Mucosa of rectum (tissue), 2 donors: ENCODE measurements around the gene C1orf226.

Source experiments
- H3K27ac ChIP-seq, 2 donors: one replicate each; pipeline ENCODE4 v1.7.0; 2013; ENCODE audit warnings: inconsistent platforms in 2 of 2, low read depth in 2 of 2, low read length in 2 of 2
- H3K27me3 ChIP-seq, 2 donors: one replicate each; pipeline ENCODE4 v1.7.0; 2013; ENCODE audit warnings: low read length in 2 of 2; ENCODE audit not compliant: control insufficient read depth in 2 of 2, insufficient read depth in 2 of 2
- H3K36me3 ChIP-seq, 2 donors: one replicate each; pipeline ENCODE4 v1.7.0; 2013; ENCODE audit warnings: low read length in 2 of 2; ENCODE audit not compliant: control insufficient read depth in 2 of 2, insufficient read depth in 2 of 2
- H3K4me1 ChIP-seq, 2 donors: one replicate each; pipeline ENCODE4 v1.7.0; 2013; ENCODE audit warnings: low read length in 2 of 2, mild to moderate bottlenecking in 1 of 2; ENCODE audit not compliant: control insufficient read depth in 2 of 2, insufficient read depth in 2 of 2
- H3K4me3 ChIP-seq, 2 donors: one replicate each; pipeline ENCODE4 v1.7.0; 2013; ENCODE audit warnings: low read length in 2 of 2
- H3K9ac ChIP-seq, 2 donors: one replicate each; pipeline ENCODE4 v1.7.0; 2013; ENCODE audit warnings: low read length in 2 of 2, low read depth in 1 of 2, mild to moderate bottlenecking in 1 of 2
- H3K9me3 ChIP-seq, 2 donors: one replicate each; pipeline ENCODE4 v1.7.0; 2013; ENCODE audit warnings: low read length in 2 of 2; ENCODE audit not compliant: control insufficient read depth in 2 of 2
- donor health status: healthy.
- donor health status: Normal muscosa, but diverticular disease.

C1orf226 gene

DNA sequence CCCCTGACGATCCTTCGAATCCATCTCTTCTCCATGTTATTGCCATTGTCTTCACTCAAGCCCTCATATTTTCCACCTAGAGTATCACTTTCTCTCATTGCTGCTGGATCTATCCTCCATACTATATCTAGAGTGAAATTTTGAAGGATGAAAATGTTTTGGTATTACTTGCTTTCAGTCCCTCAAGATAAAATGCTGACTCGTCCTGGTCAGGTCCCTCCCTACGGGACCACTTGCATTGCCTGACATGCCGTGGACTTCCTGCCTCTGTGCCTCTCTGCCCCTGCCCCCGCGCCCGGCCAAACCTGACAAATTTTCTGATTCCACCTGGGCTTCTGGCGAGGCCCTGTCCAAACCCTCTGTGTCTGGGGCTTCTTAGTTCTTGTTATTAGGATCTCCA, 28.4 kb upstream of the C1orf226 start:
- peaks cover 13 to 16% of the 10 kb centered on the region in 2 donors for H3K4me1 ChIP-seq
- peaks cover 0 to 7% of the 10 kb centered on the region in 2 donors for H3K36me3 ChIP-seq
- H3K27ac ChIP-seq = no peak overlapping the region
- H3K4me3 ChIP-seq = no peak overlapping the region
- H3K9me3 ChIP-seq = no peaks in the 10 kb centered on the region
- H3K9ac ChIP-seq = no peak overlapping the region
- no peaks in the 10 kb centered on the region for H3K27me3 ChIP-seq

- no peaks in the 10 kb centered on the region for H3K9me3 ChIP-seq
- no peak overlapping the region for H3K27ac ChIP-seq
- H3K4me3 ChIP-seq = no peak overlapping the region
- peaks cover 0 to 7% of the 10 kb centered on the region in 2 donors for H3K36me3 ChIP-seq
- no peak overlapping the region for H3K9ac ChIP-seq
- H3K27me3 ChIP-seq = no peaks in the 10 kb centered on the region
- peaks cover 13 to 17% of the 10 kb centered on the region in 2 donors for H3K4me1 ChIP-seq
Measured at GRCh38 chr1:162353702-162354101, 27.8 kb upstream of the C1orf226 start.

DNA sequence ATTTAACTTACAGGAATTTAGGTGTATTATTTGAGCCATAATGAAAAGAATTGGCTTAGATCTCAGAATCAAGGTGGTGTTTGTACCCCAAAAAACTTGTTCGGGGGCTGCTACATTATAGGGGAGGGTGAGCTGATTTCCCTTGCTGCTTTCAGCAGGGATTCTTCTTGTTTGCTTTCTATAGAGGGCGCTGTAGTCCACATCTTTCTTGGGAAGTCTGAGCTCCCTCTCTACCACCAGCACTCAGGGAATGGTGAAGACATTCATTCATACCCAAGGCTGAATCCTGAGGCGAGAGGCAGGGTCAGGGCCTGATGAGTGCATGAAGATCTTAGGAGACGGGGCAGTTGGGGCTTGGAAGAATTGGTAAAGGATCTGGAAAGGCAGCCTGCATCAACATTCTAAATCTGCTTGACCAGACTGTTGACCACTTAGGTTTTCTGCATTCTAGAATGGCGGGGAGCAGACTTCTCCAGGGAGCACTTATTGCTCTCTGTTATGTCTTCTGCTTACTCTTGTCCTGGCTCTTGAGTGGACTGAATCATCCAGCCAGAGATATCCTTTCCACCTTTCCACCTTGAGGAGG, 23.8 kb upstream of the C1orf226 start:
- Histone ChIP-seq H3K27ac (no peak overlapping the region), H3K4me1 (peaks cover 9 to 17% of the 10 kb centered on the region in 2 donors), H3K27me3 (no peaks in the 10 kb centered on the region), H3K4me3 (no peak overlapping the region), H3K36me3 (peaks cover 0 to 7% of the 10 kb centered on the region in 2 donors), H3K9ac (no peak overlapping the region), H3K9me3 (no peaks in the 10 kb centered on the region)

DNA sequence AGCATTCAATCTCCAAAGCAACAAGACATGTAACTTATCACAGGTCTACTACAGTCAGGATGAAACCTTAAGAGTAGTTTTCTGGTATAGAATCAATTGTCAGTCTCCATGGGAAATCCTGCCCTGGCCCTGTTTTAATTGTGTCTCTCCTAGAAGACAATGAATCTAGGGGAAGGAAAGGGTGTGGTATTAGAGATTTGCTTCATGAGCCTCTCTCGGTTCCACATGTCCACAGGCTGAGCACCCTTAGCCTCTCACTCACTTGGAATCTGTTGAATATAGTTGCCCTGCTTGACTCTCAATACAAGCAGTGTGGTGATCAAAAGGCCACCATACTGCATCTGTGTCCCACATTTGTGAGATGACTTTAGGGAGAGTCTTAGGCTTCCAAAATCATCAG, 22.6 kb upstream of the C1orf226 start:
- H3K9me3 ChIP-seq = no peaks in the 10 kb centered on the region
- H3K27ac ChIP-seq = peak overlapping the region in 1 of 2 donors; percentile 68
- no peak overlapping the region for H3K4me3 ChIP-seq
- no peaks in the 10 kb centered on the region for H3K27me3 ChIP-seq
- no peak overlapping the region for H3K9ac ChIP-seq
- H3K36me3 ChIP-seq = peaks cover 0 to 7% of the 10 kb centered on the region in 2 donors
- H3K4me1 ChIP-seq = peaks cover 7 to 23% of the 10 kb centered on the region in 2 donors

DNA sequence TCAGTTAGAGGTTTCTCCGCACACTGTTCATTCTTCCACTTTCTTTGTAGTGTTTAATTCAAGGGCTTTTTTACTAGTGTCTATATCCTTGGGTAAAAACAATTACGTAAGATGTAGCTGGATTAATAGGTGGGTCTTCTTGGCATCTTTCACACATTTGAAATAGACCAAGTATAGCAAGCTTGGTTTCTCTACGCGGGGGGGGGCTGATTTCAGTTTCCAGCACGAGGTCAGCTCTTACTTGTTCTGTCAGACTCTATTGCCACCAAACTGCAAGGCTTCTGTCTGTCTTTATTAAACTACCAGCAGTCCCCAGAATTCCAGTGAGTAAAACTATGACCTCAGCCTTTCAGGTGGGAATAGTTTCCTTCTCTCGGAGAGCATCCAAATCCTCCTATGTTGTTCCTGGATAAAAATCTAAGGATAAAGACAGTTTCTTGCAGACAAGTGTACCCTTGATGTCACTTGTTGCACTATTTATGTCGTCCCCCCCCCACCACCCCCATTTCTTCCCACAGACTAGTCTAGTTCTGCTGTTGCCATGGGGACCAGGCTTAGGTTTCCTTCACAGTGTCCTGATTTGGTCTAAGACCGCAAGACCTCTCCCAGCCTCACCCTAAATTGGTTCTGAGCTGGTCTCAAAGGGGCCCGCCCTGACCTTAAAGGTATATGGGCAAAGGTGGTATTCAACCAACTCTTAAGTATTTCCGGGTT, 21.8 kb upstream of the C1orf226 start:
- peak overlapping the region; percentile 62 to 68 for H3K27ac ChIP-seq
- H3K36me3 ChIP-seq = peaks cover 0 to 7% of the 10 kb centered on the region in 2 donors
- peak overlapping the region in 1 of 2 donors; percentile 39 for H3K9ac ChIP-seq
- H3K27me3 ChIP-seq = no peaks in the 10 kb centered on the region
- no peaks in the 10 kb centered on the region for H3K9me3 ChIP-seq
- peaks cover 7 to 23% of the 10 kb centered on the region in 2 donors for H3K4me1 ChIP-seq
- no peak overlapping the region for H3K4me3 ChIP-seq

DNA sequence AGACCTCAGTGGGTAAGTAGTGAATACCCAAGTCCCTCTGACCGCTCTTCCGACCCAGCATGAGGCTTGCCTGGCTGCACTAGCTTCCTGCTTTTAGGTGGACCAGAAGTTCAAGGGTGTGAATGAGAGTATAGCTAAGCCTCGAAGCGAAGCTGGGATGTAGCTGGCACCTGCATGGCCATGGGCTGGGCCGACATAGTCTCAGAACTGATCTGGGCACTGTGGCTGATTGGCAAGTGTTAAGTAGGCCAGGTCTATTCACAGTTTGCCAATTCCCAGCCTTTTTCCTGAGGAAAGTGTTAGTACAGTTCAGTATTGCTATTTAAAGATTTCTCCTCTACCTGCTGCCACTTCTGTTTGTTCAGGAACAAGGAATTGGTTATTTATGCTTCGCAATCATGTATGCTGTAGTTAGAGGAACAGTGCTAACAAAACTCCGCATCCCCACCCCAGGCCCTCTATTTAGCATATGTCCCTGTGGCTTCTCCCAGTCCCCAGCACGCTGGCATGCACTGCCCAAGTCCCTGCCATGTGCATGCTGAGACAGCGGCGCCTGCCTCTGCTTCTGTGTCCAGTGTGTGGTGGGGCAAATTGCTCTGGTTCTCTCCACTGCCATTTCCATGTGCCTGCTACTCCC, 21.2 kb upstream of the C1orf226 start:
- no peaks in the 10 kb centered on the region for H3K9me3 ChIP-seq
- H3K27me3 ChIP-seq = no peaks in the 10 kb centered on the region
- H3K4me1 ChIP-seq = peaks cover 7 to 23% of the 10 kb centered on the region in 2 donors
- H3K36me3 ChIP-seq = peaks cover 0 to 3% of the 10 kb centered on the region in 2 donors
- H3K27ac ChIP-seq = peak overlapping the region; percentile 62 to 68
- H3K9ac ChIP-seq = peak overlapping the region; percentile 10 to 39
- H3K4me3 ChIP-seq = no peak overlapping the region

GRCh38 chr1:162360874-162361260, 20.7 kb upstream of the C1orf226 start:
- H3K27me3 ChIP-seq = no peaks in the 10 kb centered on the region
- H3K27ac ChIP-seq = peak overlapping the region; percentile 13 to 68
- no peaks in the 10 kb centered on the region for H3K36me3 ChIP-seq
- H3K4me1 ChIP-seq = peaks cover 7 to 23% of the 10 kb centered on the region in 2 donors
- H3K9me3 ChIP-seq = no peaks in the 10 kb centered on the region
- no peak overlapping the region for H3K4me3 ChIP-seq
- H3K9ac ChIP-seq = peak overlapping the region in 1 of 2 donors; percentile 39

- no peak overlapping the region for H3K9ac ChIP-seq
- no peaks in the 10 kb centered on the region for H3K36me3 ChIP-seq
- H3K4me3 ChIP-seq = no peak overlapping the region
- peak overlapping the region in 1 of 2 donors; percentile 43 for H3K27ac ChIP-seq
- peaks cover 7 to 23% of the 10 kb centered on the region in 2 donors for H3K4me1 ChIP-seq
- H3K9me3 ChIP-seq = no peaks in the 10 kb centered on the region
- no peaks in the 10 kb centered on the region for H3K27me3 ChIP-seq
Measured at GRCh38 chr1:162361349-162361748, 20.2 kb upstream of the C1orf226 start.

DNA sequence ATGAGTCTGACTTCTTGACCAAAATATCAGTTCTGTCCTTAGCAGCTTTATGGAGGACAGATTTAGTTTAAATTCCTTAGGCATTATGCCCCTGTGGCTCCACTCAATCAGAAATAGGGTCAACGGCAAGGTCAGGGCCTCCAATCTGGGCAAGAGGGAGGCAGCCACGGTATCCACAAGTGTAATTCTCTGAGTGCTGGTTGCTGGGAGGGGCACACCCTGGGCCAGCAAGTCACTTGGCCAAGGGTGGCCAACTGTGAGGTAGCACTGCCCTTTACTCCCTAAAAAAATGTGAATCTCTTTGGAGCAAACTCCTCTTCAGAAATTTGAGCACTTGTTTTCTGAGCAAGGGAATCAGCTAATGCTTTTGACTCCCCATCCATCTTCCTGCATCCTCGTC, 17.7 kb upstream of the C1orf226 start:
- Histone ChIP-seq H3K27ac (no peak overlapping the region), H3K9ac (no peak overlapping the region), H3K4me3 (no peak overlapping the region), H3K36me3 (no peaks in the 10 kb centered on the region), H3K27me3 (no peaks in the 10 kb centered on the region), H3K9me3 (no peaks in the 10 kb centered on the region), H3K4me1 (peaks cover 22 to 29% of the 10 kb centered on the region in 2 donors)

DNA sequence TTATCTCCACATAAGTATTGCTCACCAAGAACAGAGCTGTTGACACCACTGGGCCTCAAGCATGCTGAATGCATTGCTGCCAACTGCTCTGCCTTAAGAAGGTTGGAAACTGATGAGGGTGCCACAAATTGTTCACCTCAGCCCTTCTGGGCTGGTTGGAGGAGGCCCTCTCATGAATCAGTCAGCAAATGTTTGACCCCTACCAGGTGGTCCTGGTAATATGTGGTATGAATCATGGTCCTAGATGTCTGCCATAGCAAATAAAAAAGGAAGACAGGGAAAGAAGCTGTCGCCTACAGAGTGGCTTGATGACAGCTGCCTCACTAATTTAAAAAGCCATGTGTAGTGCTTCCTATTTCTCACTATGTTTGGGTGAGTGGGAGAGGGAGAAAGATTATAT, 17.0 kb upstream of the C1orf226 start:
- H3K36me3 ChIP-seq = no peaks in the 10 kb centered on the region
- H3K9me3 ChIP-seq = no peaks in the 10 kb centered on the region
- no peaks in the 10 kb centered on the region for H3K27me3 ChIP-seq
- H3K4me3 ChIP-seq = no peak overlapping the region
- H3K27ac ChIP-seq = no peak overlapping the region
- no peak overlapping the region for H3K9ac ChIP-seq
- H3K4me1 ChIP-seq = peaks cover 29 to 32% of the 10 kb centered on the region in 2 donors
